ENCODE measurements around the gene PILRB. TPM values are rescaled to one million over a fixed set of nuclear protein-coding genes. Genes with fewer than 3 reads are reported as not detected.
"Not testable (repeated sequence)": the region's sequence is repeated elsewhere in the genome, so short reads cannot be mapped to it uniquely, and the experiment has no call there.

Gene PILRB
- total RNA-seq, 1 donor from 2014 or later = 79.4 TPM

DNA sequence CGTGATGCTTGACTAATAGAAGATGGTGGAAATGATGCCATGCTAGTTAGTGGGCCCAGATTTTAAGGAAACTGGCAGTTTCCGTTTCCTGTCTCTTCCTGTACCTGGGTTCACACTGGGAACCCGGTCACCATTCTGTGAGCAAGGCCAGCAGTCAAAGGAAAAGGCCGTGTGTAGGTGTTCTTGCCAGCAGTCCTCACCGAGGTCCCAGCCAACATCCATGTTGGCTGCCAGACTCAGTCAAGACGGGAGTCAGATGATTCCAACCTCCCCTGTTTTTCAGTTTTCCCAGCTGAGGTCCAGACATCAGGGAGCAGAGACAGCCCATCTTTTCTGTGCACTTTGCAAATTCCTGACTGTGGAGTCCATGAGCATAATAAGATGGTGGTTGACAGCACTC, 15.2 kb upstream of the PILRB start:
- ATAC-seq (ENCODE audit: low read depth) (no peak), DNase-seq (no peak)
- no peaks in the 10 kb centered on the region for H3K9me3 Mint-ChIP-seq
- intact Hi-C loops (cut with micrococcal nuclease) = loop anchor here (10.0 kb wide), 2 partner anchors 148 to 428 kb away; partner anchors contain the start of gene TRIM4
- TF ChIP-seq, protein P1, sequence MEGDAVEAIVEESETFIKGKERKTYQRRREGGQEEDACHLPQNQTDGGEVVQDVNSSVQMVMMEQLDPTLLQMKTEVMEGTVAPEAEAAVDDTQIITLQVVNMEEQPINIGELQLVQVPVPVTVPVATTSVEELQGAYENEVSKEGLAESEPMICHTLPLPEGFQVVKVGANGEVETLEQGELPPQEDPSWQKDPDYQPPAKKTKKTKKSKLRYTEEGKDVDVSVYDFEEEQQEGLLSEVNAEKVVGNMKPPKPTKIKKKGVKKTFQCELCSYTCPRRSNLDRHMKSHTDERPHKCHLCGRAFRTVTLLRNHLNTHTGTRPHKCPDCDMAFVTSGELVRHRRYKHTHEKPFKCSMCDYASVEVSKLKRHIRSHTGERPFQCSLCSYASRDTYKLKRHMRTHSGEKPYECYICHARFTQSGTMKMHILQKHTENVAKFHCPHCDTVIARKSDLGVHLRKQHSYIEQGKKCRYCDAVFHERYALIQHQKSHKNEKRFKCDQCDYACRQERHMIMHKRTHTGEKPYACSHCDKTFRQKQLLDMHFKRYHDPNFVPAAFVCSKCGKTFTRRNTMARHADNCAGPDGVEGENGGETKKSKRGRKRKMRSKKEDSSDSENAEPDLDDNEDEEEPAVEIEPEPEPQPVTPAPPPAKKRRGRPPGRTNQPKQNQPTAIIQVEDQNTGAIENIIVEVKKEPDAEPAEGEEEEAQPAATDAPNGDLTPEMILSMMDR (IDR thresholded peaks at IDR 0.05) = no peak
- no peak overlapping the region for H3K4me3 Mint-ChIP-seq
- H3K36me3 Mint-ChIP-seq (ENCODE audit: low read depth) = peaks cover 72% of the 10 kb centered on the region
- no peaks in the 10 kb centered on the region for H3K27me3 Mint-ChIP-seq
- CTCF ChIA-PET = no interaction called here
- peak overlapping the region; percentile 76 for H3K27ac Mint-ChIP-seq
- POLR2A ChIA-PET = interaction anchor here (0.7 kb wide), 1 partner anchor 107 kb away, joined by 7 read pairs; no protein-coding TSS in a partner anchor
- peaks cover 43% of the 10 kb centered on the region for H3K4me1 Mint-ChIP-seq

DNA sequence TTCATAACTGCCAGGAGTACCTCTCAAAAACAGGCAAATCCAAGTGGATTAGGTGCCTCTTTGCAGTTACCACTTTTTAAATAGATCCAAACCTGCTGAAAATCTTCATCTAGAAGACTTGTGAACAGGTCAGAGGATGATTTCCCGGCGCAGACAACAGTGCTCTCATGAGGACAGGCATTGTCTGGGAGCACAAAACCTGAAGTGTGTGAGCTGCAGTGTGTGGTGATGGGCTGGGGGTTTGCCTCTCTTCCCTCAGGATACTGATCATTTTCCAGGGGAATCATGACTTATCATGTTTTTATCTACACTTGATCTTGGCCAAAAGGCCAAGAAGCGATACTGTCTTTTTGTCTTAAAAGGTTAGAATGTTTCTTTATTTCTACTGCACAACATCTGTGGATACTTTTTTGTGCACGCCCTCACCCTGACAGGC, 13.8 kb upstream of the PILRB start:
- Mint-ChIP-seq H3K36me3 (ENCODE audit: low read depth) (peaks cover 70% of the 10 kb centered on the region), H3K4me3 (peak overlapping the region; percentile 77), H3K4me1 (peaks cover 39% of the 10 kb centered on the region), H3K27ac (peak overlapping the region; percentile 96)
- CTCF ChIA-PET = interaction anchor here (0.6 to 1.7 kb wide), 5 partner anchors 9 to 215 kb away, joined by 3 to 15 read pairs (median 4); no protein-coding TSS in a partner anchor
- not testable (repeated sequence) for ATAC-seq (ENCODE audit: low read depth); H3K9me3 Mint-ChIP-seq; H3K27me3 Mint-ChIP-seq; DNase-seq
- intact Hi-C loops (cut with micrococcal nuclease) = loop anchor here (1.0 to 10.0 kb wide), 6 partner anchors 8 to 429 kb away; partner anchors contain the start of genes MEPCE, TRIM4, ZCWPW1 and ZNF3
- POLR2A ChIA-PET = interaction anchor here (0.5 to 2.1 kb wide), 13 partner anchors 21 to 839 kb away, joined by 3 to 17 read pairs (median 4); partner anchors contain the start of genes LAMTOR4, MEPCE, PPP1R35 and ZCWPW1

DNA sequence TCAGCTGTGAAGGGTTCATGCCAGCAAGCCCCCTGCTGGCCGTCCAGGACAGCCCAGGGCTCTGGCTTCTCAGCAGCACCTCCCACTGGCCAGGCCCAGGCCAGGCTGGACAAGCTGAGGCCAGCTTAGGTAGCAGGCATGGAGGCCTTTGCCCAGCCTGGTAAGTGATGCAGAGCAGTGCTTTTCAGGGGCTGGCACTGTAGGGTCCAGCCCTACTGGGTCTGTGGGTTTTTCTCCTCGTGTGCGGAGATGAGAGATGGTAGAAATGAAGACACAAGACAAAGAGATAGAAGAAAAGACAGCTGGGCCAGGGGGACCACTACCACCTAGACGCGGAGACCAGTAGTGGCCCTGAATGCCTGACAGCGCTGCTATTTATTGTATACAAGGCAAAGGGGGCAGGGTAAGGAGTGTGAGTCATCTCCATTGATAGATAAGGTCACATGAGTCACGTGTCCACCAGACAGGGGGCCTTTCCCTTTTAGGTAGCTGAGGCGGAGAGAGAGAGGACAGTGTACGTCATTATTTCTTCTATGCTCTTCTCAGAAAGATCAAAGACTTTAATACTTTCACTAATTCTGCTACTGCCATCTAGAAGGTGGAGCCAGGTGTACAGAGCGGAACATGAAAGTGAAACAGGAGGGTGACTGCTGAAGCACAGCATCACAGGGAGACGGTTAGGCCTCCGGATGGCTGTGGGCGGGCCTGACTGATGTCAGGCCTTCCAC, 13.2 kb upstream of the PILRB start:
- H3K9me3 Mint-ChIP-seq, H3K27me3 Mint-ChIP-seq: not testable (repeated sequence)
- peak overlapping the region; percentile 77 for H3K4me3 Mint-ChIP-seq
- peaks cover 73% of the 10 kb centered on the region for H3K36me3 Mint-ChIP-seq (ENCODE audit: low read depth)
- CTCF ChIA-PET = interaction anchor here (0.6 to 1.7 kb wide), 13 partner anchors 9 to 221 kb away, joined by 3 to 15 read pairs (median 4); partner anchors contain the start of gene PVRIG
- DNase-seq (peak; percentile 48), ATAC-seq (ENCODE audit: low read depth) (peak; percentile 88)
- H3K27ac Mint-ChIP-seq = peak overlapping the region; percentile 96
- POLR2A ChIA-PET = interaction anchor here (0.5 to 2.1 kb wide), 19 partner anchors 9 to 840 kb away, joined by 3 to 17 read pairs (median 4); partner anchors contain the start of genes LAMTOR4, MEPCE, PPP1R35 and ZCWPW1
- intact Hi-C loops (cut with micrococcal nuclease) = loop anchor here (1.0 to 10.0 kb wide), 7 partner anchors 8 to 430 kb away; partner anchors contain the start of genes MEPCE, TRIM4, ZCWPW1 and ZNF3
- peaks cover 39% of the 10 kb centered on the region for H3K4me1 Mint-ChIP-seq

DNA sequence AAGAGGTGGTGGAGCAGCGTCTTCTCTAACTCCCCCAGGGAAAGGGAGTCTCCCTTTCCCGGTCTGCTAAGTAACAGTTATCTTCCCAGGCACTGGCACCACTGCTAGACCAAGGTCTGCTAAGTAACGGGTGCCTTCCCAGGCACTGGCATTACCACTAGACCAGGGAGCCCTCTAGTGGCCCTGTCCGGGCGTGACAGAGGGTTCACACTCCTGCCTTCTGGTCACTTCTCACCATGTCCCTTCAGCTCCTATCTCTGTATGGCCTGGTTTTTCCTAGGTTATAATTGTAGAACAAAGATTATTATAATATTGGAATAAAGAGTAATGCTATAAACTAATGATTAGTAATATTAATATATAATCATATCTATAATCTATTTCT, 12.6 kb upstream of the PILRB start:
- CTCF ChIA-PET = interaction anchor here (0.8 to 1.7 kb wide), 13 partner anchors 8 to 221 kb away, joined by 3 to 15 read pairs (median 4); partner anchors contain the start of gene PVRIG
- POLR2A ChIA-PET = interaction anchor here (0.6 to 2.1 kb wide), 18 partner anchors 10 to 539 kb away, joined by 3 to 17 read pairs (median 4); partner anchors contain the start of genes MEPCE, PPP1R35 and ZCWPW1
- Mint-ChIP-seq H3K4me1 (peaks cover 39% of the 10 kb centered on the region), H3K27ac (peak overlapping the region; percentile 96), H3K36me3 (ENCODE audit: low read depth) (peaks cover 74% of the 10 kb centered on the region)
- intact Hi-C loops (cut with micrococcal nuclease) = loop anchor here (1.0 to 10.0 kb wide), 5 partner anchors 84 to 430 kb away; partner anchors contain the start of genes MEPCE, TRIM4, ZCWPW1 and ZNF3
- not testable (repeated sequence) for H3K4me3 Mint-ChIP-seq, H3K27me3 Mint-ChIP-seq, H3K9me3 Mint-ChIP-seq
- peak; percentile 54 for ATAC-seq (ENCODE audit: low read depth)
- peak; percentile 71 for DNase-seq

DNA sequence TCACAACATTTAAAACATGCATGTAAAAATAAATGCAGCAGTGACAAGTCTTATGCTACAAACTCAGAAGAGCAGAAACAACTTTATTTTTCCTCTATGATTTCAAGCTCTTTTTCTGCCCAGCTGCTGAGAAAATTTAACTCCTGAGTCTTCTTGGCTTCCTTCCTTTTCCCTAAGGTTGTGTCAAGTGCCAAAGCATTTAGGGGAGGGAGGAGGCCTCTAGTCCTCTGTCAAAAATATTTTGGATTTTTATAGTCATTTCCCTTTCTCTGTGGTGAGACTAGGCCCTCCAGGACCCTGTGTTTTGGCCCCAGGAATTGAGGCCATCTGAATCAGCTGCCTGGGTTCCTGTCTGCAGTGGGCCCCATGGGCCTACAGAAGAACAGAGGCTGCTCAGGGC, 11.0 kb upstream of the PILRB start:
- peaks cover 77% of the 10 kb centered on the region for H3K36me3 Mint-ChIP-seq (ENCODE audit: low read depth)

DNA sequence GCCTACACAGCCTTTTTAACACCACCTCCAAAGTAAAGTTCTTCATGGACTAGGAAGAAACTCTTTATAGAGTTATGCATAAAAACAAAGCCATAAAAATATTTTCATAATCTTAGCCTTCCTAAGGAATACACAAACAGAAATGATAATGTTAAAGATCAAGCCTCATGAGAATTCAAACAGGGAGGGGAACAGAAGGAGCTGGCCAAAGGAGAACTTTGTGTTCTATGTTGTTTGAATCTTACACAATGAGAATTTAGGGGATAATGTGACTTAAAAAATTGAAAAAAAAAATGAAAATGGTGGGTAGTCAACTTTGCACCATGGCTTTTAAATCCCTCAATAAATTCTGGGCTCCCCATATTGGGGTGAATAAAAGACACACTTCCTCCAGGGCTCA, 9.1 kb upstream of the PILRB start:
- ATAC-seq (ENCODE audit: low read depth) = no peak
- peaks cover 25% of the 10 kb centered on the region for H3K4me1 Mint-ChIP-seq
- POLR2A ChIA-PET = interaction anchor here (0.5 to 1.2 kb wide), 3 partner anchors 16 to 80 kb away, joined by 3 to 5 read pairs (median 4); partner anchors contain the start of gene ZCWPW1

More for the DNA sequence above, 11.0 kb upstream of the PILRB start:
- Mint-ChIP-seq H3K27ac (peak overlapping the region; percentile 9), H3K9me3 (no peaks in the 10 kb centered on the region), H3K4me1 (peaks cover 36% of the 10 kb centered on the region), H3K4me3 (no peak overlapping the region), H3K27me3 (no peaks in the 10 kb centered on the region)
- intact Hi-C loops (cut with micrococcal nuclease) = loop anchor here (10.0 kb wide), 2 partner anchors 152 to 432 kb away; partner anchors contain the start of gene TRIM4
- TF ChIP-seq, protein P1 (IDR thresholded peaks at IDR 0.05) = no peak
- no peak for DNase-seq
- no peak for ATAC-seq (ENCODE audit: low read depth)
- ChIA-PET POLR2A (interaction anchor here (0.6 to 1.6 kb wide), 4 partner anchors 50 to 433 kb away, joined by 3 to 4 read pairs (median 4); partner anchors contain the start of genes PPP1R35 and ZCWPW1), CTCF (interaction anchor here (0.7 to 1.9 kb wide), 6 partner anchors 13 to 214 kb away, joined by 3 to 6 read pairs (median 4); no protein-coding TSS in a partner anchor)

More for the DNA sequence above, 9.1 kb upstream of the PILRB start:
- CTCF ChIA-PET = no interaction called here
- no peak overlapping the region for H3K4me3 Mint-ChIP-seq
- H3K27ac Mint-ChIP-seq = no peak overlapping the region
- intact Hi-C loops (cut with micrococcal nuclease) = loop anchor here (10.0 kb wide), 2 partner anchors 154 to 434 kb away; partner anchors contain the start of gene TRIM4
- DNase-seq = no peak
- H3K9me3 Mint-ChIP-seq = no peaks in the 10 kb centered on the region
- H3K36me3 Mint-ChIP-seq (ENCODE audit: low read depth) = peaks cover 74% of the 10 kb centered on the region
- H3K27me3 Mint-ChIP-seq = no peaks in the 10 kb centered on the region
- TF ChIP-seq, protein P1 (IDR thresholded peaks at IDR 0.05) = no peak
